DND-41 (cell line): Measurements from ENCODE around the gene FAM216A.
"Not testable (repeated sequence)": the region's sequence is repeated elsewhere in the genome, so short reads cannot be mapped to it uniquely, and the experiment has no call there.

ENCODE experiments used
- ATAC-seq: fragments of 200-7000 bp; cut with Tn5 transposase; 3 replicates; pipeline ENCODE4 v1.9.1; 2021; ENCODE audit warnings: low read depth; ENCODE audit not compliant: insufficient read depth
- DNase-seq: peaks from one replicate; pipeline ENCODE4 v3.0.0-alpha.2; 2020
- H2AFZ ChIP-seq: 2 replicates; pipeline ENCODE4 v1.6.0; 2012; ENCODE audit warnings: low read depth, low read length
- H3K27ac ChIP-seq: 2 replicates; pipeline ENCODE4 v1.5.1; 2012; ENCODE audit warnings: low read length, inconsistent platforms
- H3K27me3 ChIP-seq: fragments of 200-600 bp; sonication (generic); 2 replicates; pipeline ENCODE4 v1.6.0; 2012; ENCODE audit warnings: low read length, mild to moderate bottlenecking, inconsistent platforms; ENCODE audit not compliant: insufficient read depth, poor library complexity
- H3K36me3 ChIP-seq: 2 replicates; pipeline ENCODE4 v1.5.1; 2012; ENCODE audit warnings: low read length, inconsistent platforms; ENCODE audit not compliant: insufficient read depth
- H3K4me1 ChIP-seq: 2 replicates; pipeline ENCODE4 v1.5.1; 2012; ENCODE audit warnings: mild to moderate bottlenecking, low read length; ENCODE audit not compliant: insufficient read depth
- H3K4me2 ChIP-seq: 2 replicates; pipeline ENCODE4 v1.6.0; 2012; ENCODE audit warnings: mild to moderate bottlenecking, moderate library complexity, low read length, inconsistent platforms; ENCODE audit not compliant: insufficient read depth
- H3K4me3 ChIP-seq, 2 experiments: fragments of 200-600 bp in 1 of 2; shearing (Covaris generic) in 1 of 2; 2 replicates each; pipeline ENCODE4 v1.5.1; 2012 to 2016; ENCODE audit warnings: inconsistent platforms in 2 of 2, low read length in 2 of 2, mild to moderate bottlenecking in 2 of 2, low read depth in 1 of 2, moderate library complexity in 1 of 2
- H3K79me2 ChIP-seq: 2 replicates; pipeline ENCODE4 v1.6.0; 2012; ENCODE audit warnings: low read length, inconsistent platforms; ENCODE audit not compliant: insufficient read depth
- H3K9ac ChIP-seq: 2 replicates; pipeline ENCODE4 v1.6.0; 2012; ENCODE audit warnings: low read depth, mild to moderate bottlenecking, inconsistent platforms, low read length, moderate library complexity
- H3K9me3 ChIP-seq: 2 replicates; pipeline ENCODE4 v1.5.1; 2012; ENCODE audit warnings: low read length, moderate library complexity, mild to moderate bottlenecking, inconsistent platforms; ENCODE audit not compliant: insufficient read depth, severe bottlenecking
- H4K20me1 ChIP-seq: 2 replicates; pipeline ENCODE4 v1.6.0; 2012; ENCODE audit warnings: low read length; ENCODE audit not compliant: insufficient read depth
- CTCF ChIP-seq: IDR thresholded peaks from 2 replicates; pipeline ENCODE4 v1.5.1; 2012; ENCODE audit warnings: borderline replicate concordance, low read length, moderate library complexity, mild to moderate bottlenecking; ENCODE audit not compliant: poor library complexity, severe bottlenecking; ENCODE audit errors: extremely low read depth
- EZH2 ChIP-seq: IDR thresholded peaks from 3 replicates; pipeline ENCODE4 v1.6.1; 2012; ENCODE audit warnings: borderline replicate concordance, low read depth, mild to moderate bottlenecking, moderate library complexity, low read length, inconsistent platforms; ENCODE audit not compliant: severe bottlenecking

The FAM216A gene

DNA sequence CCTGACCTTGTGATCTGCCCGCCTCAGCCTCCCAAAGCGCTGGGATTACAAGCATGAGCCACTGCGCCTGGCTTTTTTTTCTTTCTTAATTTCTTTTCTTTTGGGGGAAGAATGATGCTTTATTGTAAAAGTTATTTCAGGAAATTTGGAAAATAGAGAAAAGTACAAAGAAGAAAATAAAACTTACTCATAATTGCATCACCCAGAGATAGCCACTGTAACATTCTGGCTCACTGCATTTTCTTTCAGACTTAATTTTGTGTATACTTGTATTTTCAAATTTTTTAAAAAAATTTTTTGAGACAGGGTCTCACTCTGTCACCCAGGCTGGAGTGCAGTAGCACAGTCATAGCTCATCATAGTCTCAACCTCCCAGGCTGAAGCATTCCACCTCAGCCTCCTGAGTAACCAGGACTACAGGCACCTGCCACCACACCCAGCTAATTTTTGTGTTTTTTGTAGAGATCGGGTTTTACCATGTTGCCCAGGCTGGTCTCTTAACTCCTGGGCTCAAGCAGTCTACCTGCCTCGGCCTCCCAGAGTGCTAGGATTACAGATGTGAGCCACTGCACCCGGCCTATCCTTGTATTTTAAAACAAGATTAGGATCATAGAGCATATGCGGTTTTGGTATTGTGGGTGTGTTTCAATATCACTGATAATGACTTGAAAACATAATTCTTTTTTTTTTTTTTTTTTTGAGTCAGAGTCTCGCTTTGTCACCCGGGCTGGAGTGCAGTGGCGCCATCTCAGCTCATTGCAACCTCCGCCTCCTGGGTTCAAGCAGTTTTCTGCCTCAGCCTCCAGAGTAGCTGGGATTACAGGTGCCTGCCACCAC, 52.4 kb downstream of the FAM216A start:
- not testable (repeated sequence) for H3K4me2 ChIP-seq, H3K4me1 ChIP-seq, H3K4me3 ChIP-seq, H2AFZ ChIP-seq, H3K27ac ChIP-seq, H3K36me3 ChIP-seq, DNase-seq, H3K27me3 ChIP-seq, H4K20me1 ChIP-seq, H3K9me3 ChIP-seq, ATAC-seq, H3K9ac ChIP-seq, H3K79me2 ChIP-seq

GRCh38 chr12:110528277-110528839, 59.7 kb downstream of the FAM216A start:
- no peak overlapping the region for H3K9ac ChIP-seq
- no peaks in the 10 kb centered on the region for H4K20me1 ChIP-seq
- H3K4me2 ChIP-seq = no peak overlapping the region
- no peak overlapping the region for H3K27ac ChIP-seq
- H3K4me1 ChIP-seq = no peaks in the 10 kb centered on the region
- no peaks in the 10 kb centered on the region for H3K79me2 ChIP-seq
- H3K4me3 ChIP-seq = no peak overlapping the region
- no peak for TF ChIP-seq CTCF
- no peak for TF ChIP-seq EZH2
- no peaks in the 10 kb centered on the region for H3K9me3 ChIP-seq
- H3K36me3 ChIP-seq = peaks cover 25% of the 10 kb centered on the region
- ATAC-seq (peak; percentile 35; the same call in 1 of the 3 replicates), DNase-seq (no peak)
- H2AFZ ChIP-seq = no peak overlapping the region
- H3K27me3 ChIP-seq = no peaks in the 10 kb centered on the region

DNA sequence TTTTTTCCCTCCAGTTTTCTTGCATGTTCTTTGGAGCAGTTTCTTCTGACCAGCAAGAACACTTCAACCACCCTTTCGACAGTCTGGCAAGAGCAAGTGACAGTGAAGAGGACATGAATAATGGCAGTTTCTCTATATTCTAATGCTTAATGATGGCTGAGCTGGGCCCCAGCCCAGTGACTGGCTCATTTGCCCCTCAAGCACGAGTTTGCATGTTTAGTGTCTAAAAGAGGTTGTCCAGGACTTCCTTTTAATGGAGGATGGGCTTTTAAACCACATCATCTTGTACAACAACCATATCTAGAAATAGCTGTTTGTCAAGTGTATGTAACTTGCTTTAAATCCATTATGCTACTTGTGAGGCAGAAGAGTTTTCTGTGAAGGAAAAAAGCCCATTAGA, 61.9 kb downstream of the FAM216A start:
- H3K4me1 ChIP-seq = no peaks in the 10 kb centered on the region

More for the DNA sequence above, 61.9 kb downstream of the FAM216A start:
- Histone ChIP-seq H3K27ac (no peak overlapping the region), H3K79me2 (no peaks in the 10 kb centered on the region), H3K4me2 (no peak overlapping the region), H2AFZ (no peak overlapping the region), H3K9ac (no peak overlapping the region), H3K27me3 (no peaks in the 10 kb centered on the region), H3K9me3 (no peaks in the 10 kb centered on the region), H4K20me1 (no peaks in the 10 kb centered on the region), H3K4me3 (no peak overlapping the region), H3K36me3 (peaks cover 43% of the 10 kb centered on the region)
- TF ChIP-seq EZH2 (no peak), CTCF (no peak)
- DNase-seq (no peak), ATAC-seq (no peak)
